GM19452 (cell line): ENCODE results near the gene CLNK.
A peak's percentile ranks its signal among the peaks of the same experiment; 100 is the strongest.

Experiments
- ATAC-seq: cut with Tn5 transposase; IDR thresholded peaks from one replicate; pipeline ENCODE4 v1.9.1; 2021; ENCODE audit not compliant: unreplicated experiment

CLNK gene

GRCh38 chr4:10459305-10459704, 225.3 kb downstream of the CLNK start:
- no peak for ATAC-seq

DNA sequence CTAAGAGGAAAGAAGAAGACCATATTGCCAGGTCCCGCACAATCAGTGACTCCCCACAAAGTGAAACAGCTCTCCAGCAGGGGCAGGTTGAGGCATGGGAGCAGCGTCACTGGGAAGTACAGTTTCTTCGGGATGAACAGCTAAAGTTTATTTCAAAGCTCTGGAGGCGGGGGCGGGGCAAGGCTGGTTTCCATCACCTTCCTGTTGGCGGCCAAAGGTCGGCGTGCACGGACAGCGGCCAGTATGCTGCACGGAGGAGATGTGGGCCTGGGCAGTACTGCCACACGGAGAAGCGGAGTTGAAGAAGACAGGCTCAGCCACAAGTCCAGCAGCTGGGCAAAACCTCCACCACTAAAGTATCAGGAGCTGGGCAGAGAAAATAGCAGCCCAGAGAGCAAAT, 226.4 kb downstream of the CLNK start:
- no peak for ATAC-seq

DNA sequence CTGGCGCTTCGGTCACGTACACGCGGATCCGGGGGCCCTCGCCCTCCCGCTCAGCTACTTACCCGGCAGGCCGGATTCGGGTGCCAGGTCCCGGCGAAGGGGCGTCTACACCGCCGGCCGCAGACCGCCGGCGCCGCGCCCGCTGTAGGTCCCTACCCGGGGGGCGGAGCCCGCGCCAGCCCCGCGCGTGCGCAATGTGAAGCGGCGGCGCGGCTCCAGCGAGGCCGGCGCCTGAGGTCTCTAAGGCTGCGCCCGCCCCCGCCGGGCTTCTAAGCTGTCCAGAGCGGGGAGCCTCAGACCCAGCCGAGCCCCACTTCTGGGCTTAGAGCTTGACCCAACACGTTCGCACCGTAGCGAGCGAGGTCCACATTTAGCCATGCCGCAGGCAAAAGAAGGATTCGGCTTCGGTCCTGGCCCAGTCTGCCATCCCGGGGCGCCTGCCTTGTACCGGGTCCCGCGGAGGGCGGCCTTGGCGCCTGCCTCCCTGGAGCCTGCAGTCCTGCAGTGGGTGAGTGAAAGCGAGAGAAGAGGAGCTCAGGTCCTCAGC, 227.2 kb downstream of the CLNK start, which contains the start of gene ZNF518B:
TSS of gene ZNF518B (minus strand) at position 172 of the 547 bp plus-strand sequence. CDS start 11,098 bp downstream, outside the sequence.
- peak; percentile 75 for ATAC-seq

- peak; percentile 65 for ATAC-seq
Observed at GRCh38 chr4:10456595-10457254, 227.8 kb downstream of the CLNK start.

DNA sequence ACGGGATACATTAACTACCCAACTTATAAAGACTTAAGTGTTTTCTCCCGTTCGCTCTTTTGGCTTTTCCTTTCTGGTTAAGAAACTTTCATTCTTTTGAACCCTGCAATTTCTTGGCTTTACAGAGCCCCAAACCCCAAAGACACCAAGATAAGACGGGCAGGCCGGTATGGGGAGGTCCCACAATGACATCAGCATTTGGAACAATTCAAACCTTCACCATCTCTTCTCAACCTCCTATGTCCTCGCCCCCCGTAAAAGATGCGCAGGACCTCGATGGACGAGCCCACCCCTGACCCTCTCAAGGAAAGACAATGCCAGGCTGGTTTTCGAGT, 228.3 kb downstream of the CLNK start:
- ATAC-seq = no peak

DNA sequence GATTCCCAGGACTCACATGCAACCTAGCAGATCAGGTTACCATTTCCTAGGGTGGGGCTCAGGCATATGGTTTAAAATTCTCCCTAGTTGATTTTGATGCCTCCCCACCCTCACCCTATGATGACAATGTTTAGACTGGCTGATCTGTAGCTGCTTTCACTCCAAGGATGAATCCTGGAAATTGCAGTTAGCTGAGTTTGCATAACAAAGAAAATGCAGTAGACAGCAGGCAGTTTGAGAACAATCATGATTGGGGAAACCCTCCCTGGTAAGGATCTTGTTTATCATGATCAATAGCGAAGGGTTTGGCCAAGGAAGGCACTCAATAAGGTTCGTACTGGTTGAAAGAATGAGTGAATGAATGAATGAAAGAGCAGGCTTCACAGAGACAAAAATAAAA, 229.4 kb downstream of the CLNK start:
- ATAC-seq = no peak

DNA sequence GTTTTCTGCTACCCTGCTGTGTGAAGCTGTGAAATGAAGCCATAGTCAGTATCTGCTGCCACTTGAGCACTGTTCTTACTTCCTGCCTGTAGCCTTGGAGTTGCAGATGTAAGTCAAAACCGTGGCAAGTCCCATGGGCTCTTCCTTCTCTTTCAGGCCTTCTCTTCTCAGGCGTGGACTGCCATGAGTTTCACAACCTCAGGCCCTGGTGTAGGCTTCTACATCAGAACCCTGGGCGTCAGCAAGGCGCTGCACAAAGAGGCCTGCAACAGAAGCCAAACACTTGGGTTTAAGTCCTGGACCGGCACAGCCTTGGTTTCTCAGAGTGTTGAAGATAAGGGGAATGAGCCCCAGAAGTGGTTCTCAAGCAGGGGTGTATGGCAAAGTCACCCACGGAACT, 229.8 kb downstream of the CLNK start:
- ATAC-seq = no peak

- no peak for ATAC-seq
Observed at GRCh38 chr4:10454121-10454520, 230.4 kb downstream of the CLNK start.

DNA sequence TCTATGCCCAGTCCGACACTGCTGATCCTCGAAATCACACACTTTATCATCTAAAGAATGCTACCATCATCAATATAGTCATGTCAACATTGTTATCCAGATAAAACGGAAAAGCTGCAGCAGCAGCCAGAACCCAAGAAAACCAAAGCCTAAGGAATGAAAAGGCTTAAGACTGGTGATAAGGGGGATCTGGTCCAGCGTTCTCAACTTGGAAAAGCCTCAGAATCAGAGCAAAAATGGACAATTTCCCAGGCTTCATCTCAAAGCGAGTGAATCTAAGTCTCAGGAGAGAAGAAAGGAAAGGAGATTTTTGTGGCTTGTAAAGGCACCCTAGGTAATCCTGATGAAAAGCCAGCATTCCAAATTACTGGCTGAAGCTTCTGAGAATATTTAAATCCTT, 235.6 kb downstream of the CLNK start:
- ATAC-seq = no peak

GRCh38 chr4:10442976-10443375, 241.6 kb downstream of the CLNK start:
- ATAC-seq = no peak

DNA sequence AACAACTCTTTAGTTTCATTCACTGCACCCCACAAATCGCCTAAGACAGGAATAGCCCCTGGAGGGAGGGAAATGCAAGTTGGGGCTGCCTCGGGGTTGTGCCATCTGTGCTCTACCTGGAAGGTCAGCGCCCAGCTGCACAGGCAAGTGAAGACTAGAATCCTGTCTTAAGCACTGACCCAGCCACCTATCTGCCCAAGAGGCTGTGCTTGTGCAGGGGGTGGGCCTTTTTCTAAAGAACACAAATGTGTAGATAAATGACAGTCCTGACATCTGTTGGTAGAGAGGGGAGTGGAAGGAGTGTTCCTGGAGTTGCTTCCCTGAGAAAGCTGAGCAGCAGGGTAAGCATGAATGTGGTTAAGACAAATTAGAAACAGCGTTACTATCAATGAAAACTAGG, 243.1 kb downstream of the CLNK start:
- no peak for ATAC-seq

DNA sequence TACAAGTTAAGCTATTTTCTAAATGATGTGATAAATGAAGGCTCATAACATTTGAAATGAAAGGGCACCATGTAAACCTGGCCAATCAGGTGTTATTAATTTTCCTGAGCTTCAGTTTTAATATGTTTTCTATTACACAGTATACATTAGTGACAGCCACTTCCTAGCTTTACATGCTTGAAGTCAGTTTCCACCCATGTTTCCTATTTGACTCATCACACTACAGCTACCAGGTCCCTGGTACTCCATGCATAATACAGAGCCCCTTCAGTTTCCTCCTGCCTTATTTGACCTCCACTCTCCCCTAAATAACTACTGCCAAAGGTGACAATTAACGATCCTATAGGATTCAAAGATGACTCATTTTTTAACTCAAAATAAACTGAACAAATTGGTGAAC, 245.6 kb downstream of the CLNK start:
- peak; percentile 60 for ATAC-seq

DNA sequence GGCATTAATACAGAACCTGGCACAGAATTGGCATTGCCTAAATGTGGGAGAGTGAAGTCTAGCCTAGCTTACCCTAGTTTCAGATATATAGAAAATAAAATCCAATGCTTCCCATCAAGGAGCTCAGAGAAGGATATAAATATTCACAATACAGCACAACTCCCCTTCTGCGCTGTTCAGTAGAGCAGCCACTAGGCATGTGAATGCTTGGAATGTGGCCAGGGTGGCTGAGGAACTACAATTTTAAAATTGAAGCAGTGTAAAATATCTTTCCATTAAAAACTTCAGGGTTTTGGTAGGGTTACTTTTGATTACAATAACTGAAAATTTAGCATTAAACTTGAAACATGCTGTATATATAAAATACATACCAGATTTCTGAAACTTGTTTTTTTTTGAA, 246.8 kb downstream of the CLNK start:
- no peak for ATAC-seq
